AG09319 (cell line): ENCODE measurements around the gene FKBP3.

Experiments
- DNase-seq: peaks from one replicate; pipeline ENCODE4 v3.0.0-alpha.2; 2010; ENCODE audit warnings: low read depth; ENCODE audit errors: extremely low read depth
- CTCF ChIP-seq: IDR thresholded peaks from 2 replicates; pipeline ENCODE4 v1.5.1; 2011; ENCODE audit warnings: low read depth, mild to moderate bottlenecking, inconsistent platforms, low read length, moderate library complexity

Gene FKBP3

DNA sequence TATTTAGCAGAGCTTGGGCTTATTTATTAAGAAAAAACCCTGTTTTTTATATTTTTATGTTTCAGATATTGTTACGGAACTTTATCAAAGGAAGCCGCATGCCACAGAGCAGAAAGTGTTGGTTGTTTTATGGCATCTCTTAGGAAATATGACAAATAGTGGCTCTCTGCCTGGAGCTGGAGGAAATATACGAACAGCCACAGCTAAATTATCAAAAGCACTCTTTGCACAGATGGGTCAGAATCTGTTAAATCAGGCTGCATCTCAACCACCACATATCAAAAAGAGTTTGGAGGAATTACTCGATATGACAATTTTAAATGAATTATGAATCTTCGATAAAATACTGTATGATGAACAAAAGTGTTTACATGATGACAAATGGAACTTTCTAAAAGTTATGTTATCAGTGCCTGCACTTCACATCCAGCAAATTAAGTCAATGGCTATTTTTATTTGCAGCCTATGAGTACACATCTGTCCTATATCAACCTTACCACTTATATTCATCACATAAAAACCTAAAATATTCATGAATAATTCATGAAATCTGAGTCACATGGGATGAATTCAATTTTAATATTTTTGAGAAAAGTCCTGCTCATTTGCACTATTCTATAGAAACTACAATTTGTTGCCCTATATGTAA, 60.9 kb downstream of the FKBP3 start:
- no peak for TF ChIP-seq CTCF
- DNase-seq, result no peak

- no peak for DNase-seq
- TF ChIP-seq CTCF, result no peak
Measured at GRCh38 chr14:45072126-45072525, 62.2 kb downstream of the FKBP3 start.

DNA sequence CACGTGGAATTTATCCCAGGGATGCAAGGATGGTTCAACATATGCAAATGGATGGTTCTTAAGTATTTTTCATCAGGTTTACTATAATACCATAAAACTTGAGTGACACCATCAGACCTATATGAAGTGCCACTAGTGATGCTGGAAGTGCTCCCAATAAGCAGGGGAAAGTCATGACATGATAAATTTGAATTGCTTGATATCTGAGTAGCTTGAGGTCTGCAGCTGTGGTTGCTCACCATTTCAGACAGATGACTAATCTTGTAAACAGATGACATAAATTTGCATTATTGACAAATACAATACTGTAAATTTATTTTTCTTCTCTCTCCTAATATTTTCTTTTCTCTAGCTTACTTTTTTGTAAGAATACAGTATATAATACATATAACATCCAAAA, 64.1 kb downstream of the FKBP3 start:
- TF ChIP-seq CTCF, result no peak

GRCh38 chr14:45068396-45068795, 65.9 kb downstream of the FKBP3 start:
- TF ChIP-seq CTCF, result no peak
- DNase-seq, result no peak

More for the DNA sequence above, 64.1 kb downstream of the FKBP3 start:
- DNase-seq, result no peak

- TF ChIP-seq CTCF, result no peak
- no peak for DNase-seq
Measured at GRCh38 chr14:45066667-45067066, 67.6 kb downstream of the FKBP3 start.

DNA sequence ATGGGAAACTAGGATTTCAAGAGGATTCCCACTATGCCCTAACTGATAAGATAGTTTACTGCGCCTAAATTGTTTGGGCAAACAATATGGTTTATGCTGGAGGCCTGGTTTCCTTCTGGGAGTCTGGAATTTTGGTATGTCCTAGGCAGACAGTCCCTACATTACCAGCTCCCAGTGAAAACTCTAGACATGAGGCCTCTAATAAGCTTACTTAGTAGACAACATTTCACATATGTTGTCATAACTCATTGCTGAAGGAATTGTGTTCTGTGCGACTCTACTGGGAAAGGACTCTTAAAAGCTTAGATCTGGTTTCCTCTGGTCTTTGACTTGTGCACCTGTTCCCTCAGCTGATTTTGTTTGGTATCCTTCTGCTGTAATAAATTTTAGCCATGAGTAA, 68.3 kb downstream of the FKBP3 start:
- no peak for DNase-seq
- TF ChIP-seq CTCF, result no peak
